ENCODE data around the gene WWTR1.

Gene WWTR1

DNA sequence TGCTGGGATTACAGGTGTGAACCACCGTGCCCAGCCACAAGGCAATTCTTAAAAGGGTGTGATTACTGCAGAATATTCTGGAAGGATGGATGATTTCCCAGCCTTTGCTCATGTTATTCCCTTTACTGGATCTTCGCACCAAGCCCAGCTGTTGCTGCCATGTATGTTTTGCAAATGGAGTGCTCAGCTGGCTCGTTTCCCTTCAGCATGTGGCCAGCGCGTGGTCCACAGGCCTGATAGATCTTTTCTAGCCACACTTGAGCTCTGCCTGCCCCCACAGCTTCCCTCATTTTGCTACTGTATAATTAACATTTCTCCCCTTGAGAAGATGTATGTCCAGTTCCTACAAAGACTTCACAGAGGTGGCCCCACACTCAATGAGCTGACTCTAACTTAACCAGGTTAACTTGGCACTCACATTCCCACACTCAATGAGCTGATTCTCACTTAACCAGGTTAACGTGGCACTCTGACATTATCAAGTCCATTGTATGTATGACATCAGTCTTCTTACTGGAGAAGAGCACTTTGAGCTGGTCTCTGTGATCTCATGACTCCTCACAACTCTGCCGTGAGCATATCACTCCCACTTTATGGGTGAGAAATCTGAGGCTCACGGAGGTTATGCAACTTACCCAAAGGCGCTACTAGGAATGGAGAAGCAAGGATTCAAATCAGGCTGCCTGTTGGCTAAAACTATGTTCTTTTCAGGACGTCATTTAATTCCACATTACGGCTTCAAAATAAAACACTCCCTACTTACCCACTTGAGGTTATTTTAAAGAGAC lies 134.1 kb downstream of the WWTR1 start:
- DNase-seq = no peak

DNA sequence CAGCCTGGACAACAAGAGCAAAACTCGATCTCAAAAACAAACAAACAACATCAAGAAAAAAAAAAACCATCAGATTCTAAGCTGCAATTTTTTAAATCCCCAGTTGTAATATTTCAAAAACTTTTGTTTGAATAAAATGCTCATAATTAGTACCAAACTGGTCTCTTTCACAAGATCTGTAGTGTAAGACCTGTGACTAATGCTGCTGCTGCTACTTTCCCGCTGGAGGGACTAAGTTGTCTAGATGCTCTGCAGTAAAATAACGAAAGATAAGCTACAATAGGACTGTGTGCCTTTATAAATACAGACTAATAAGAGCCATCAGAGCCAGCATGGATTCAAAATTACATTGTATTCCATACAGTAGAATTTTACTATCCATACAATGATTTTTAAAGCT lies 137.9 kb downstream of the WWTR1 start:
- DNase-seq = no peak

DNA sequence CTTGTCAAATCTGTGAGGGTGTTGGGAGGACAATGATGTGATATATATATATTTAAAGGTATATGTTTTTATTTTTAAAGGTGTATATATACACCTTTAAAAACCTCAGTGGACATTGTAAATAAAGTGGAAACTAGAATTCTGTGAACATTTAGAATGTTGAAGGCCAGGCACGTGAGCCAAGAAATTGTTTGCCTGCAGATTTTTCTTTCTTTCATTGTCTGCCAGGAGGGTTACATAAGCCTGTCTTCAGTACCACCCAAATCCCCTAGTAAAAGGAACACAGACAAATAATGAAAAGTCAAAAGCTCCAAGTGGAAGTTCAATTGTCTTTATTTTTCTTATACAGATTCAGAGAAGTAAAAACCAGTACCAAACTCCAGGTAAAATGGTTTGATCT lies 140.9 kb downstream of the WWTR1 start:
- no peak for DNase-seq

DNA sequence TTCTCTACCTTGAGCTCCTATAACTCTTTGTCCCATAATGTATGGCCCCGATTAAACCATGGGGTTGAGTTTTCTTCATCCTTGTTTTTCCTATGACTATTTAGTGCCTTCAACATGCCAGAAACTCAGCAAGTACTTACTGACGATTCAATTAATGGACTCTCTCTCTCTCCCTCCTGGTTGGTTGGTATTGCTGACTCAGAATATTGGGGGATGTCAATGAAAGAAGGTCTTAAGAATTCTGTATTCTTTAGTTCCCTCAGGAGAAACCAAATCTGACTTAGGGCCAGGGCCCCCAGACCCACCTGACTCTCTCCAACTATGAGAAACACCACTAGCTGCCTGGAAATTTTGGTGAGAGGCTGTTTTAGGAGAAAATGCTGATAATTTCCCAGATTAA lies 142.6 kb downstream of the WWTR1 start:
- DNase-seq = no peak

DNA sequence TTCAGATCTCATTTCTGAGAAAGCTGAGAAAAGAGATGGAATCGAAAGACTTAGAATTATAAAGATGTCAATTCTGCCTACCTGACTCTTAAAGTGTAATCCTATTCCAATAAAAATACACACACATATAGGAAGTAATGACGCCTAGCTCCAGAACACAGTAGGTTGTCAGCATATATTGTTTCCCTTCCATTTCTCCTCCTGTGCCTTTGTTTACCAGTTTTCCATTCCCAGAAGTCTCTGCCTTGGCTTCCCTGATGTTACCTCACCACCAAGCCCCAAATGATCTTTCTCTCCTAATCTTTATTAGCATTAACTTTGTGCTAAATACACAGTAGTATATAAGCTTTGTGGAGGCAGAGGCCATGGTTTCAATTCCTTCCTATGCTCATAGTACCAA lies 143.4 kb downstream of the WWTR1 start:
- DNase-seq = no peak

DNA sequence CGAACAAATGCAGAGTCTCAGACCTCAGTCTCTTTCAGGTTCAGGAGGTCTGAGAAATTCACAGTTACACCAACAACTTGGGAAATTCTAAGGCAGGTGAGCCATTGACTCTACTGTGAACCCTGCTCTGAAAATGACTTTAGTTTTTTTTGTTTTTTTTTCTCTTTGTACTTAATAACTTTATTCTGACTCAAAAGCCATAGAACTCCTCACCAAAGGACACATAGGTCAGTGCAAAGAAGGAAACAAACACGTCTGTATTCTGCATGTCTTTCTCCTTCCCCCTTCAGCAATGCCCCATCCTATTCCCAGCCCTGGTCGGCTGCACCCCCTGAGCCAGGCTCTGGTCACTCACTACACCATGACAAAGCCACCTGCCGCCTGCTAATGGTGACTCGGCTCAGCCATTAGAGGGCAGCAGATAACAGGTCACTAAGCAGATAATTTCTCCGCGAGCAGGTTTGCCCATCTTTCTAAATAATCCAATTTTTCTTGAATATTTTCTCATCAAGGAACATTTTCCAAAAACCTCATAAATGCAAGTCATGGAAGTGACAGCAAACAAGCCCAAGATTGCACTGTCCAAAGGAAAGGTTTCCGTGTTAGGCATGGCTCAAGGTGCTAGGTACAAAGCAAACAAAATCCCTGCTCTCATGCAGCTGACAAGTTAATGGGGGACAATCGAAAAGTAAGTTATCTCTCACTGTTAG lies 145.6 kb downstream of the WWTR1 start:
- DNase-seq = peak; percentile 45

DNA sequence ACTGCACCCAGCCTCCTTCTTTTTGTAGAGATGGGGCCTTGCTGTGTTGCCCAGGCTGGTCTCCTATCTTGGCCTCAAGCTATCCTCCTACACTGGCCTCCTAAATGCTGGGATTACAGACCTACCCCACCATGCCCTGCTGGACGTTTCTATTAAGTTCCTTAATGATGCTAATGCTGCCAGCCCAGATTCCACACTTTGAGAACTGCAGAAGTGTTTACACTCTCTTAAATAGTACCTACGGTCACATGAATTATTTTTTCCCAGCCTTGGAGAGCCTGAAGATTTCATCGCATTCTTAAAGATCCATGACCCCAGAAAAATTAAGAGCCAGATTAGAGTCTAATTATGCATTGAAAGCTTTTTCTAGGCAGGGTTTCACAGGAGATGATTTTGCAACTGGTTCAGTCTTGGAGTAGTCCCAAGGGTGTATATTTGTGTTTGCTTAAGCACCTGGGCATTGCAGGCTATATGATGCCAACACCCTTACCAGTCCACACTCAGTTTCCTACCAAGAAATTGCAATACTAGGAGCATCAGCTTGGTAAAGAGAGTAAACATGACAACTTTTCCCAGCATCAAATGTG lies 146.7 kb downstream of the WWTR1 start:
- no peak for DNase-seq

DNA sequence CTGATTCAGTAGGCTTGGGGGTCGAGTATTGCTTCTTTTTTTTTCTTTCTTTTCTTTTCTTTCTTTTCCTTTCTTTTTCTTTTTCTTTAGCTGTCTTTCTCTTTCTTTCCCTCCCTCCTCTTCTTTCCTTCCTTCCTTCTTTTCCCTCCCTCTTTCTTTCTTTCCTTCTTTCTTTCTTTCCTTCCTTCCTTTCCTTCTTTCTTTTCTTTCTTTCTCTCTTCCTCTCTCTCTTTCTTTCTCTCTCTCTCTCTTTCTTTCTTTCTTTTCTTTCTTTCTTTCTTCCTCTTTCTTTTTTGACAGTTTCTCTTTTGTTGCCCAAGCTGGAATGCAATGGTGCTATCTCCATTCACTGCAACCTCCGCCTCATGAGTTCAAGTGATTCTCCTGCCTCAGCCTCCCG lies 147.3 kb downstream of the WWTR1 start:
- no peak for DNase-seq

DNA sequence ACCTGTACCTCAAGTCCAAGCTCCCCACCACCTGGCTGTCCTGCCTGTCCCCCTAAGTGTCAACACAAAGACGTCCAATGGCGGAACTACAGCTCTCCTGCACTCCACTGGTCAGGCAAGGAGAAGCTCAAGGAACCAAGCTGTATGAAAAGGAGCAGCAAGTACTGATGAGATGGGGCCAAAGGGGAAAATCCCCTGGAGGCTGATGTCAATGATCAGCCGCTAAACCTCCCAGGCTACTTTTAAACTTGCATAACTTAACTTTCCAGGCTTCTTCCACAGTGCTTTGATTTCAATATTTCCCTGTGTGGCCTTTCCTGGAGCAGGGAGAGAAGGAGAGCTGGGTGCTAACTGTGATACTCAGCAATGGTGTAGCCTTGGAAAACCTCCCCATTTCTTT lies 148.3 kb downstream of the WWTR1 start:
- no peak for DNase-seq

DNA sequence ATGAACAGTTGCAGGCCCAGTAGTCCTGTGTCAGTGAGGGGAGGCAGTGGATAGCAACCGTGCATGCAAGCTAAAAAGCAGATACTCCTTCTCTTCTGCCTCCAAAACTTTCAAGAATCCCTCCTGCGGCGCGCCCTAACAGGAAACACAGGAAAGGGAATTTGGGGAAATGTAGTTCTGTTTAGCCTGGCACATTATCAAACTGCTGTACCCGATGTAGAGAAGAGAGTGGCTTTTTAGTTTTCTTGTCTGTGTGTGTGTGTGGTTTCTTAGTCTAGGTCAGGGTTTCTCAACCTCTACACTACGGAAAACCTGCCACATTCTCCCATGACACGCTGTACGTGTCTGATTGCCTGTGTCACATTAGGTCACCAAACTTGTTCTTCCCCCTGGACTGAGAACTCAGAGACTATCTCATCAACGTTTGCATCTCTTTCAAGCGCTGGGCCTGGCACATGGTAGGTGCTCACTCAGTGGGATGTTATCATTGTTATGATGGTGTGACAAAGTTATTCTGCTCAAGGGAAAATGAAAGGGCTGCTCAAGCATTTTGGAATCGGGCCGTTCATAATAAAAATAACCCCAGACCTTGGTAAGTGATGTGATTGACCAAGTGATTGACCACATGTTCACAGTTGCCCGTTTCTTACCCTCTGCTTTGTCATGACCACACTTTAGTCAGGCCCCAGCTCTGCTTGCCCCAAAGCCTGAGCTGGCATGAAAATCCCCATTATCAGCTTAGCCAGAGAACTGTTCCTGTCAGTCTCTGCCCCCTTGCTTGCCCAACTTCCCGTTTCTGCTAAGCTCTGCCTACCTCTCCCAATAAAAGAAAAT lies 150.1 kb downstream of the WWTR1 start:
- no peak for DNase-seq

DNA sequence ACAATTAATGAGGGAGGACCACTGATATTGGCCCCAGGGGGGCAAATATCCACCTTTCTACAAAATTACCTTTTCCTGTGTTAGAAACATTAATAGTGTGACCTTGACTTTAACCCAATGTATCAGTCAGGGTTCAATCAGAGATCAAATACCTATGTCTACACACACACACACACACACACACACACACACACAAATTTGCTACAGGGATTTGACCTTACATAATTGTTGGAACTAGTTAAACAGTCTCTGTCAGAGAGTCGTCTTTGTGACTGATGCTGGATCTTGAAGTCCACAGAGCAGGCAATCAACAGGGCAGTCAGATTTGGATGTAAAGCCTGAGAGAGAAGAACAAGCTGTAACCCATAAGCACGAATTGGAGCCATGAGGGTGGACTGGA lies 150.9 kb downstream of the WWTR1 start:
- no peak for DNase-seq

DNA sequence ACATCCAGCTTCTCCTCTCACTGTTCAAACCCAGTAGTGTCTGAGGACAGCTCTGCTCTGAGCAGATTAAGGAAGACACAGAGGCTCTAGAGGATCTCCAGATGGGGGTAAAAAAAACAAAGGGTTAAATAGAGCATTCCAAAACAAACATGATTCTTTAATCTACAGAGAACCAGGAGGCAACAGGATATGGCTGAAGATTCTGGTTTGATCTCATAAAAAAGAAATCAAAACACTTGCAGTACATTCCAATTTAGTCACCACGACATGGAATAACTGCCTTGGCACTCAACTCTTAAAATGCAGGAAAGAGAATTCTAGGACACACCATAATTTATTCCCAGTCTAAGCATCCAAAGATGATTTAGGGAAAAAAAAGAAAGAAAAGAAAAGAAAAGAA lies 151.3 kb downstream of the WWTR1 start:
- no peak for DNase-seq

DNA sequence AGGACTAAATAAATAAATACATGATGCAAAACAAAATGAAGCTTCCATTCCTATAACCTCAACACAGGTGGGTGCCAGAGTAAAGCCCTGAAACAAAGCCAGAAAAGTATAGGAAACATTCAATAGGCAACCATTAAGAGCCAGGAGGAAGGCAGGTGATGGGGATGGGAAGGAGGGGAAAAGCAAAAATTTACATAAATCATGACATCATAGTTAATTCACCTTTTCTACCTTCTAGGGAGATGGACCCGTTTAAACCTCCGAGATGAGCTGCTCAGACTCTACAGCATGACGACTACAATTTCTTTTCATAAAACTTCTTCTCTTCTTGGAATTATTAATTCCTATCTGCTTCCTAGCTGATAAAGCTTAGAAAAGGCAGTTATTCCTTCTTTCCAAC lies 155.4 kb downstream of the WWTR1 start:
- no peak for DNase-seq

DNA sequence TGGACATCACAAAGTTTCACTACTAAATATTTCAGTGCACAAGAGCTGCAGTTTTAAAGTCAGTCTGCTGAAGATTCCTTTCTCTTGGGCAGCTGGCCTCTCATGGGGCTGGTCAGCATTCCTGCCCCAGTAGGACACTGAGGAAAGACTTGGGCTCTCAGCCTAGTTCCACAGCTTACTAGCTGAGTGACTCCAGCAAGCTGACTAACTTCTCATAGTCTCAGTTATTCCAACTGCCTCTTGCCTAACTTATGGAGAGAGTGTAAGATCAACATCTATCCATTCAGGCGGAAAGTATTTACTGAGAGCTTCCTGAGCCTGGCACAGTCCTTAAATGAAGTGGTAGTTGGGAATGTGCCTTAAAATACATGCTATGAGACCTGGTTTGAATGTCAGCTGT lies 156.3 kb downstream of the WWTR1 start:
- DNase-seq = no peak

DNA sequence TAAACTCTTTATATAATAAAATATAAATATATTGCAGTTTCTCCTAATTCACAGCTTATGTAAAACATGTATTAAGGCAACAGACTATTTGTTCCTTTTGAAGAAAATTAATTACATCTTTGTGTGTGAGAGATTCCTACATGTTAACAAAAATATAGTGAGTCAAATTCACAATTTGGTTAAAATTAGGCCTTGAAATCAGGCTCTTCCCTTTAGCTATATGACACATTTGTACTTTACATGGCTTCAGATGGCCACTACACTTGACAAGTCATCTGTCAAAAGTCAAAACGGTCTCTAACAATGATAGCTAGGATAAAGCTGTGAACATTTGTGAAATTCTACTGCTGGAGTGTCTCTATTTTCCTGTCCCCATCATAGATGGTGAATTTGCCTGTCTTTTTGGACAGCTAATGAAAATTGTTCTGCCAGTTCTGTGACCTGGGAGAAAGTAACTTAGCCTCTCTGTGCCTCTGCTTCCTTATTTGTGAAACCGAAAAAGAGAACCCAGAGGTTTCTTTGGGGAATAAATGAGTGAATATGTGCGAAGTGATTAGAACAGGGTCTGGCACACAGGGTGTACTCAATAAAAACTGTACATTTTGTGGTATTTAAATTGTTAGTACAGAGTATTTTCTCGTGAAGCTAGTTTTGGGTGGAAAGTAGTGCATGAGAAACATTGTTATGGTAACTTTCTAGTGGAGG lies 159.7 kb downstream of the WWTR1 start:
- no peak for DNase-seq

DNA sequence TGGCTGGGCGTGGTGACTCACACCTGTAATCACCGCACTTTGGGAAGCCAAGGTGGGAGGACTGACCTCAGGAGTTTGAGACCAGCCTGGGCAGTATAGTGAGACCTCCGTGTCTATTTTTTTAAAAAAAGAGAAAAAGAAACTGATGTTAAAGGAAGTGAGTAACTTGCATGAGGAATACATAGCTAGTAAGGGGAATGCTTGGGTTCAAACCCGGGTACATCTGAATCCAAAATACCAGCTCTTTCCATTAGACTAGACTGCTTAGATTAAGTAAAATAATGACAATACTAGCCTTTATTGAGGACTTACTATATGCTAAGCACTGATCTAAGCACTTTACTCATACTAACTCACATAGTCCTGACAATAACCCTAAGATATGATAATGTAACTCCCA lies 160.9 kb downstream of the WWTR1 start:
- DNase-seq = no peak

DNA sequence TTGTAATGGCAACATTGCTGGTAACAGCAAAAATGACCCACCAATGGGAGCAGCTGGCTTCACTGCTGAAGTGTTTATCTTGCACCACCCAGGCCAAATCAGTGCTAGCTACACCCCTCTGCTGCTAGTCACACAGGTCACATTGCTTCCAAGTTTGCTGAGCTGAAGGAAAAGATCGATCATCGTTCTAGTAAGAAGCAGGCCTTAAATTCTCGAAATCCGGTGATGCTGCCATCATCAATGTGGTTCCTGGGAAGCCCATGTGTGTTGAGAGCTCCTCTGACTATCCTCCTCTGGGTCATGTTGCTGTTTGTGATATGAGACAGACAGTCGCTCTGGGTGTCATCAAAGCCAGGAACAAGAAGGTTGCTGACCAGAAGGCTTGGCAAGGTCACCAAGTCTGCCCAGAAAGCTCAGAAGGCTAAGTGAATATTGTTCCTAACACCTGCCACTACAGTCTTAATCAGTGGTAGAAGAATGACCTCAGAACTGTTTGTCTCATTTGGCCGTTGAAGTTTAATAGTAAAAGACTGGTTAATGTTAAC lies 162.2 kb downstream of the WWTR1 start:
- DNase-seq = no peak

DNA sequence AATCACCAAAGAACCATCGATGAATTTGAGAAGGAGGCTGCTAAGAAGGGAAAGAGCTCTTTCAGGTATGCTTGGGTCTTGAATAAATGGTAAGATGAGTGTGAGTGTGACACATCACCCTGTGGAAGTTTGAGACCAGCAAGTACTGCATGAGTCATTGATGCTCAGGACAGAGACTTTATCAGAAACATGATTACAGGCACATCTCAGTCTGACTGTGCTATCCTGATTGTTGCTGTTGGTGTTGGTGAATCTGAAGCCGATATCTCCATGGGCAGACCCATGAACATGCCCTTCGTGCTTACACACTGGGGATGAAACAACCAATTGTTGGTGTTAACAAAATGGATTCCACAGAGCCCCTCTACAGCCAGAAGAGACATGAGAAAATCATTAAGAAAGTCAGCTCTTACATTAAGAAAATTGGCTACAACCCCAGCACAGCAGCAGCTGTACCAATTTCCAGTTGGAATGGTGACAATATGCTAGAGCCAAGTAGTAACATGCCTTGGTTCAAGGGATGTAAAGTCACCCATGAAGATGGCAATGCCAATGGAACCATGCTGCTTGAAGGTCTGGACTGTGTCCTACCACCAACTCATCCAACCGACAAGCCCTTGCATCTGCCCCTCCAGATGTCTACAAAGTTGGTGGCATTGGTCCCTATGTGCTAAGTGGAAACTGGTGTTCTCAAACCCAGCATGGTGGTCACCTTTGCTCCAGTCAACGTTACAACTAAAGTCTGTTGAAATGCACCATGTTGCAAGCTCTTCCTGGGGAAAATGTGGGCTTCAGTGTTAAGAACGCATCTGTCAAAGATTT lies 162.9 kb downstream of the WWTR1 start:
- DNase-seq = no peak

DNA sequence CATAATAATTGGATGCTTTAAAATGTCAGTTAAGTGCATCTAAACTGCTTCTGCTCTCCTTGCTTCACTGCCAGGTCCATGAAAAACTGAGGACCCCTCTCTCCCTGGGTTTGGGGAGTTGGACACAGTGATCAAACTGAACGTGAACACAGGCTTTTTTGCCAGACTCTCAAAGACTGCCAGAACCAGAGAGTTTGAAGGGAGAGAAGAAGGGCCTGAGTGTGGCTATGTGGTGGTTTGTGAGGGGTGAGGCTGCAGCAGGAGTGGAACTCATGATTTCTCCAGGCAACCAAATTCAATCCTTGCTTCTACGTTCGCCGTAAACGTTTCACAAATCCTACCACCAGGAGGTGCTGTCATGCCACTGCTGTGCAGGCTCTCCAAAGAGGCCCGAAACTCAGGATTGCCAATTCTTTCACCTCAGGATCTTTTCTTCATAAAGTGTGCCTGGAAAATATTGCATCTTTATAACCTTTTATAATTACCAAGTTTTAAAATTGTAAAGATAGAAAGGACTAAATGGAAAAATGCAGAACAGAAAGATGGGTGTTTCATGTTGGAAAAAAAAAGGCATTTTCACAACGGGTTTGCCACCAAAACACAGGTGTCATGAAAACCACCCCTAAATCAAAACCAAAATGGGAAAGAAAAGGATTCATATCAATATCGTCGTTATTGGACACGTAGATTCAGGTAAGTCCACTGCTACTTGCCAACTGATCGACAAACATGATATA lies 163.6 kb downstream of the WWTR1 start:
- no peak for DNase-seq

DNA sequence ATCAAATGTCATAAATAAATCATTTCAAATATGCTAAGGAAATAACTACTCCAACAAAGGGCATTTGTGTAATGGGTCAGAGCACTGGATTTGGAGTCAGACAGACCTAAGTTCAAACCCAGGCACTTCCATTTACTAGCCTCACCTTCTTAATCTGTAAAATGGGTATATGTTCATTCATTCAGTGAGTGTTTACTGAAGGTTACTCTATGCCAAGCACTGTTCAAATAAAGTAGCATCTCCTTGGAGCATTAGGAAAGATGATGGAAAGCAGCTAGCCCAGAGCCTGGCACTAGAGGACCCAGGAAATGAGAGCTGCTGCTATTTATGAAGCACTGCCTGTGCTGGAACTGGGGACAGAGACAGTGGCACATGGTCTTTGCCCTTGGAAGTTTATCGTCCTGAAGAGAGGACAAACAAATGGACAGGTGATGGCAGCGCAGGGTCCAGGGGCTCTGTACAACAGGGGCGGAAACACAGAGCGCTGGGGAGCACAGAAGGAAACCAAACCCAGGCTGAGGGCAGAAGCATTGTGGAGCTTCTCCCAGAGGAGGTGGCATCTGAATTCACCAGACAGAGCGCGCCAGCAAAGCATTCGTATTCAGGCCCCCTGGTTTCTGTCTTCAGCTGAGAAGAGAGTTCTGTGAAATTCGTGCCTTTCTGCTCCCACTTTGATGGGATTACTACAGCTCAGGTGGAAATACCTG lies 164.4 kb downstream of the WWTR1 start:
- DNase-seq = no peak

Measured in NCI-H2081 treated with DMSO at 0.1 percent for 48 hours (cell line).